HEK293 (cell line): ENCODE data around the gene CACNA1C.
A peak's percentile ranks its signal among the peaks of the same experiment; 100 is the strongest.

Experiments
- CTCF ChIA-PET: fragments of 350-600 bp; formaldehyde crosslinking; extraction: SDS; loops from one replicate; lab custom pipeline; 2021; ENCODE audit warnings: antibody characterized with exemption; lab: Yijun Ruan, JAX
- POLR2A ChIA-PET: fragments of 300-600 bp; formaldehyde crosslinking; extraction: SDS; loops from one replicate; lab custom pipeline; 2020; ENCODE audit warnings: antibody characterized with exemption, inconsistent platforms; lab: Yijun Ruan, JAX
- H3K27ac ChIP-seq: fragments of 200-500 bp; sonication (Bioruptor generic); 2 replicates; pipeline ENCODE4 v1.5.1; 2014; ENCODE audit warnings: low read depth, low read length, control low read depth, inconsistent platforms; ENCODE audit errors: extremely low read depth
- H3K36me3 ChIP-seq, 2 experiments: fragments of 200-500 bp in 1 of 2; sonication (Bioruptor generic) in 1 of 2; 1 replicate in 1 of 2; 2 replicates in 1 of 2; pipeline ENCODE4 v1.5.1; 2014 to 2017; ENCODE audit warnings: inconsistent platforms in 2 of 2, low read length in 2 of 2; ENCODE audit not compliant: control insufficient read depth in 2 of 2, insufficient read depth in 1 of 2
- H3K4me1 ChIP-seq: fragments of 200-500 bp; sonication (Bioruptor generic); 2 replicates; pipeline ENCODE4 v1.5.1; 2014; ENCODE audit warnings: mild to moderate bottlenecking, low read length, inconsistent platforms; ENCODE audit not compliant: control insufficient read depth, insufficient read depth
- H3K4me3 ChIP-seq: 2 replicates; pipeline ENCODE4 v1.5.1; 2011; ENCODE audit warnings: low read depth, mild to moderate bottlenecking, control low read depth, low read length, moderate library complexity
- H3K9me3 ChIP-seq: fragments of 200-500 bp; sonication (Bioruptor generic); 2 replicates; pipeline ENCODE4 v1.5.1; 2014; ENCODE audit warnings: low read depth, low read length, inconsistent platforms; ENCODE audit not compliant: control insufficient read depth, insufficient read depth
- BCL11B ChIP-seq: fragments of 450-650 bp; formaldehyde crosslinking; IDR thresholded peaks from 2 replicates; pipeline ENCODE4 v1.5.1; 2016; ENCODE audit warnings: low read depth, missing biosample characterization, missing genetic modification characterization
- BCL6B ChIP-seq: fragments of 450-650 bp; formaldehyde crosslinking; IDR thresholded peaks from 2 replicates; pipeline ENCODE4 v1.5.1; 2017; ENCODE audit warnings: missing biosample characterization, missing genetic modification characterization
- EGR2 ChIP-seq: fragments of 450-650 bp; formaldehyde crosslinking; IDR thresholded peaks from 2 replicates; pipeline ENCODE4 v1.5.1; 2016; ENCODE audit warnings: low read depth, missing biosample characterization, missing genetic modification characterization
- MYNN ChIP-seq: fragments of 450-650 bp; formaldehyde crosslinking; IDR thresholded peaks from 2 replicates; pipeline ENCODE4 v1.5.1; 2016; ENCODE audit warnings: missing biosample characterization, missing genetic modification characterization, borderline replicate concordance
- MZF1 ChIP-seq: fragments of 450-650 bp; formaldehyde crosslinking; IDR thresholded peaks from 2 replicates; pipeline ENCODE4 v1.5.1; 2017; ENCODE audit warnings: missing biosample characterization, missing genetic modification characterization, borderline replicate concordance
- OSR2 ChIP-seq: fragments of 450-650 bp; formaldehyde crosslinking; IDR thresholded peaks from 2 replicates; pipeline ENCODE4 v1.5.1; 2016; ENCODE audit warnings: missing biosample characterization, missing genetic modification characterization
- SCRT1 ChIP-seq: fragments of 450-650 bp; formaldehyde crosslinking; IDR thresholded peaks from 2 replicates; pipeline ENCODE4 v1.5.1; 2016; ENCODE audit warnings: missing biosample characterization, missing genetic modification characterization, borderline replicate concordance
- SP3 ChIP-seq: fragments of 450-650 bp; formaldehyde crosslinking; IDR thresholded peaks from 2 replicates; pipeline ENCODE4 v1.5.1; 2016; ENCODE audit warnings: missing biosample characterization, missing genetic modification characterization
- SP7 ChIP-seq: fragments of 450-650 bp; formaldehyde crosslinking; IDR thresholded peaks from 2 replicates; pipeline ENCODE4 v1.5.1; 2016; ENCODE audit warnings: missing biosample characterization, missing genetic modification characterization
- ZBTB1 ChIP-seq: fragments of 450-650 bp; formaldehyde crosslinking; IDR thresholded peaks from 2 replicates; pipeline ENCODE4 v1.5.1; 2016; ENCODE audit warnings: missing biosample characterization, missing genetic modification characterization
- ZBTB17 ChIP-seq: fragments of 450-650 bp; formaldehyde crosslinking; IDR thresholded peaks from 2 replicates; pipeline ENCODE4 v1.5.1; 2016; ENCODE audit warnings: missing biosample characterization, missing genetic modification characterization
- ZBTB48 ChIP-seq: fragments of 450-650 bp; formaldehyde crosslinking; IDR thresholded peaks from 2 replicates; pipeline ENCODE4 v1.5.1; 2016; ENCODE audit warnings: missing biosample characterization, missing genetic modification characterization
- ZFHX2 ChIP-seq: fragments of 450-650 bp; formaldehyde crosslinking; conservative IDR thresholded peaks from 2 replicates; pipeline ENCODE4 v1.5.1; 2016; ENCODE audit warnings: missing biosample characterization, missing genetic modification characterization
- ZNF121 ChIP-seq: fragments of 450-650 bp; formaldehyde crosslinking; IDR thresholded peaks from 2 replicates; pipeline ENCODE4 v1.5.1; 2016; ENCODE audit warnings: missing biosample characterization, missing genetic modification characterization
- ZNF155 ChIP-seq: fragments of 450-650 bp; formaldehyde crosslinking; IDR thresholded peaks from 2 replicates; pipeline ENCODE4 v1.5.1; 2016; ENCODE audit warnings: missing biosample characterization, missing genetic modification characterization
- ZNF184 ChIP-seq: fragments of 450-650 bp; IDR thresholded peaks from 2 replicates; pipeline ENCODE4 v1.5.1; 2018; ENCODE audit warnings: missing biosample characterization, mild to moderate bottlenecking, missing genetic modification characterization
- ZNF223 ChIP-seq: fragments of 450-650 bp; formaldehyde crosslinking; IDR thresholded peaks from 2 replicates; pipeline ENCODE4 v1.5.1; 2016; ENCODE audit warnings: missing biosample characterization, missing genetic modification characterization
- ZNF302 ChIP-seq: fragments of 450-650 bp; formaldehyde crosslinking; IDR thresholded peaks from 2 replicates; pipeline ENCODE4 v1.5.1; 2016; ENCODE audit warnings: missing biosample characterization, missing genetic modification characterization, low read depth
- ZNF341 ChIP-seq: fragments of 450-650 bp; formaldehyde crosslinking; IDR thresholded peaks from 2 replicates; pipeline ENCODE4; 2016; ENCODE audit warnings: low read depth, missing biosample characterization, missing genetic modification characterization
- ZNF366 ChIP-seq: fragments of 450-650 bp; formaldehyde crosslinking; conservative IDR thresholded peaks from 2 replicates; pipeline ENCODE4 v1.5.1; 2016; ENCODE audit warnings: missing biosample characterization, missing genetic modification characterization
- ZNF398 ChIP-seq: fragments of 450-650 bp; formaldehyde crosslinking; IDR thresholded peaks from 2 replicates; pipeline ENCODE4 v1.5.1; 2017; ENCODE audit warnings: missing biosample characterization, missing genetic modification characterization
- ZNF654 ChIP-seq: fragments of 450-650 bp; formaldehyde crosslinking; IDR thresholded peaks from 2 replicates; pipeline ENCODE4 v1.5.1; 2016; ENCODE audit warnings: low read depth, missing biosample characterization, missing genetic modification characterization
- ZNF658 ChIP-seq: fragments of 450-650 bp; formaldehyde crosslinking; IDR thresholded peaks from 2 replicates; pipeline ENCODE4; 2016; ENCODE audit warnings: missing biosample characterization, missing genetic modification characterization
- TF ChIP-seq, protein P1 (sequence below): fragments of 450-650 bp; formaldehyde crosslinking; IDR thresholded peaks from 2 replicates; pipeline ENCODE4 v1.5.1; 2016; ENCODE audit warnings: missing biosample characterization, missing genetic modification characterization

Gene CACNA1C

DNA sequence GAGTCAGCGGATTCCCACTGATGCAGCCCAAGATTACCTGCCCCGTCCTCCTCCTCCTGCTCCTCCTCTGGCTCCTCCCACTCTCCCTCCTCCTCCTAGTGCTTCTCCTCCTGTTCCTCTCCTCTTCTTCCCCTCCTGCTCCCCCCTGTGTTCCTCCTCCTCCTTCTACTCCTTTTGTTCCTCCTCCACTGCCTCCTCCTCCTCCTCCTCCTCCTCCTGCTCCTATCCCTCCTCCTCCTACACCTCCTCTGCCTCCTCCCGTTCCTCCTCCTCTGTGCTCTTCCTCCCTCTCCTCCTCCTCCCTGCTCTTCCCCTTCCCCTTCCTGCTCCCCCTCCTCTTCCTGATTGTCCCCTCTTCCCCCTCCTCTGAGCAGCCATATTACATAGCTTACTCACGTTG lies 141.3 kb downstream of the CACNA1C start:
- no peak overlapping the region for H3K4me3 ChIP-seq
- H3K36me3 ChIP-seq: no peaks in the 10 kb centered on the region
- no peaks in the 10 kb centered on the region for H3K4me1 ChIP-seq
- TF ChIP-seq SP3 (tag by site-specific recombination) (peak; percentile 62; the same call in 1 of the 2 replicates), ZNF366 (0 out of 2 replicates have a peak, but pooled peaks have one; percentile 35), ZNF654 (tag by site-specific recombination) (no peak), ZNF155 (tag by site-specific recombination) (no peak), ZFHX2 (tag by site-specific recombination) (peak; percentile 99), ZNF302 (tag by site-specific recombination) (no peak), ZBTB48 (no peak), ZNF341 (tag by site-specific recombination) (peak; percentile 94), MZF1 (tag by site-specific recombination) (no peak), ZBTB17 (tag by site-specific recombination) (no peak), EGR2 (peak; percentile 99), ZNF398 (tag by site-specific recombination) (peak; percentile 95), MYNN (no peak)
- TF ChIP-seq, protein P1, sequence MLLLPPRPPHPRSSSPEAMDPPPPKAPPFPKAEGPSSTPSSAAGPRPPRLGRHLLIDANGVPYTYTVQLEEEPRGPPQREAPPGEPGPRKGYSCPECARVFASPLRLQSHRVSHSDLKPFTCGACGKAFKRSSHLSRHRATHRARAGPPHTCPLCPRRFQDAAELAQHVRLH (tag by site-specific recombination): no peak
- H3K27ac ChIP-seq: no peak overlapping the region
- POLR2A ChIA-PET: no interaction called here
- CTCF ChIA-PET: interaction anchor here (2.0 kb wide), 1 partner anchor 90 kb away, joined by 5 read pairs; no protein-coding TSS in a partner anchor
- no peaks in the 10 kb centered on the region for H3K9me3 ChIP-seq

DNA sequence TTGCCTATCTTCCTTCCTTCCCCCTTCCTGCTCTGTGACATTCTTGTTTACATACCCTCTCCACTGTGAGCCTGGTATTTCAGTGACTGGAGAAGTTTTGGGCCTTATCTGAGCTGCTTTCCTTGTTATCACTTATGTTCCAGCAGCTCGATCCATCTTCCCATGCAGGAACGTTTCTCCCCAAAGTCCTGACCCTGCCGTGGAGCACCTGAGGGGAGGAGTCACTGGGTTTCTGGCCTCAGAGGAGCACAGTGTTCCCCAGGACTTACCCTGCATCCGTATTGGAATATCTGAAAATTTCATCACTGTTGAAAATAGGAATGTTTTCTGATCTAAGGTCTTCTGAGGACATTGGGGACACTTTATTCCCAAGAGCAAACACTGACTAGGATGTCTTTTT lies 141.8 kb downstream of the CACNA1C start:
- CTCF ChIA-PET: interaction anchor here (0.6 to 2.0 kb wide), 2 partner anchors 90 to 388 kb away, joined by 3 to 5 read pairs; no protein-coding TSS in a partner anchor

DNA sequence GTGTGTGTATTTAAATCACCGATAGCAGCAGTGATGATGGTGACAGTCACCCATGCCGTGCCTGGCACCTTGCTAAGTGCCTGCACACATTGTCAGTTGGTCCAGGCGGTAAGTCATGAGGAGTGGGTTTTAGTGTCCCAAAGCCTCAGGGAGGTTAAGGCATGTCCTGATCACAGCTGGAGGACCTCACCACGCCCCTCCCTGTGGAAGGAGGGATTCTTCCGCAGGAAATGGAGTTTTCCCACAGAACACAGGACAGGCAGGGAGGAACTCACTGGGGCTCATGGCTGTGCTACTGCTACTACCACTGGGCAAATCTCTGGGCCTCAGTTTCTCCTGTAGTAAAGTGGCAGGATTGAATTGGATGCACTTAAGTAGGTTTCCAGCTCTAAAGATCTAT lies 142.3 kb downstream of the CACNA1C start:
- Histone ChIP-seq H3K36me3 (no peaks in the 10 kb centered on the region), H3K4me1 (no peaks in the 10 kb centered on the region), H3K9me3 (no peaks in the 10 kb centered on the region), H3K27ac (no peak overlapping the region), H3K4me3 (no peak overlapping the region)
- POLR2A ChIA-PET: no interaction called here
- TF ChIP-seq EGR2 (no peak), ZBTB1 (tag by site-specific recombination) (no peak)
- CTCF ChIA-PET: interaction anchor here (0.6 to 2.0 kb wide), 2 partner anchors 89 to 387 kb away, joined by 3 to 5 read pairs; no protein-coding TSS in a partner anchor

More for the DNA sequence above, 141.8 kb downstream of the CACNA1C start:
- Histone ChIP-seq H3K27ac (no peak overlapping the region), H3K9me3 (no peaks in the 10 kb centered on the region), H3K4me3 (no peak overlapping the region), H3K36me3 (no peaks in the 10 kb centered on the region)
- POLR2A ChIA-PET: no interaction called here
- TF ChIP-seq ZNF184 (tag by site-specific recombination): no peak
- no peak for TF ChIP-seq ZNF658 (tag by site-specific recombination)
- no peak for TF ChIP-seq ZNF223 (tag by site-specific recombination)
- TF ChIP-seq BCL6B (tag by site-specific recombination): no peak
- TF ChIP-seq OSR2: no peak
- TF ChIP-seq ZNF121 (tag by site-specific recombination): no peak
- no peak for TF ChIP-seq BCL11B
- no peak for TF ChIP-seq SCRT1 (tag by site-specific recombination)
- no peak for TF ChIP-seq SP7 (tag by site-specific recombination)
- TF ChIP-seq, all 188 proteins: peak for 0
- H3K4me1 ChIP-seq: no peaks in the 10 kb centered on the region
